ENCODE measurements around the gene OBP2B.

GRCh38 chr9:133161547-133161950 is 47.5 kb downstream of the OBP2B start:
- TF ChIP-seq, protein P1, sequence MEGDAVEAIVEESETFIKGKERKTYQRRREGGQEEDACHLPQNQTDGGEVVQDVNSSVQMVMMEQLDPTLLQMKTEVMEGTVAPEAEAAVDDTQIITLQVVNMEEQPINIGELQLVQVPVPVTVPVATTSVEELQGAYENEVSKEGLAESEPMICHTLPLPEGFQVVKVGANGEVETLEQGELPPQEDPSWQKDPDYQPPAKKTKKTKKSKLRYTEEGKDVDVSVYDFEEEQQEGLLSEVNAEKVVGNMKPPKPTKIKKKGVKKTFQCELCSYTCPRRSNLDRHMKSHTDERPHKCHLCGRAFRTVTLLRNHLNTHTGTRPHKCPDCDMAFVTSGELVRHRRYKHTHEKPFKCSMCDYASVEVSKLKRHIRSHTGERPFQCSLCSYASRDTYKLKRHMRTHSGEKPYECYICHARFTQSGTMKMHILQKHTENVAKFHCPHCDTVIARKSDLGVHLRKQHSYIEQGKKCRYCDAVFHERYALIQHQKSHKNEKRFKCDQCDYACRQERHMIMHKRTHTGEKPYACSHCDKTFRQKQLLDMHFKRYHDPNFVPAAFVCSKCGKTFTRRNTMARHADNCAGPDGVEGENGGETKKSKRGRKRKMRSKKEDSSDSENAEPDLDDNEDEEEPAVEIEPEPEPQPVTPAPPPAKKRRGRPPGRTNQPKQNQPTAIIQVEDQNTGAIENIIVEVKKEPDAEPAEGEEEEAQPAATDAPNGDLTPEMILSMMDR (conservative IDR thresholded peaks at IDR 0.05; ENCODE audit: low read length) = no peak
- no peak for TF ChIP-seq EZH2phosphoT487 (IDR thresholded peaks at IDR 0.05; ENCODE audit: borderline replicate concordance, low read depth, low read length)
